GF-D8 (cell line): ENCODE measurements around the gene DCST2.

Experiments used
- DNase-seq: peaks from one replicate; lab custom pipeline; 2025; lab: John Stamatoyannopoulos, UW

The DCST2 gene

GRCh38 chr1:155033524-155033923 lies at the start of gene DCST2, which contains the start of gene DCST1:
Gene DCST2, minus strand, starts transcription at chr1:155033781. Its CDS starts 80 bp downstream, at chr1:155033701.
Gene DCST1, plus strand, starts transcription at chr1:155033824. Its CDS starts 213 bp downstream, at chr1:155034037.
- no peak for DNase-seq

GRCh38 chr1:155083052-155083541 lies 49.5 kb upstream of the DCST2 start:
- DNase-seq = no peak

GRCh38 chr1:155082301-155083051 lies 48.9 kb upstream of the DCST2 start:
- DNase-seq = no peak

- peak; percentile 32 for DNase-seq
These were observed 48.1 kb upstream of the DCST2 start for GRCh38 chr1:155081472-155082300.

GRCh38 chr1:155080312-155081228 lies 47.0 kb upstream of the DCST2 start:
- DNase-seq = no peak

- DNase-seq = no peak
These were observed 46.1 kb upstream of the DCST2 start for GRCh38 chr1:155079487-155080311.

GRCh38 chr1:155079210-155079486 lies 45.6 kb upstream of the DCST2 start:
- DNase-seq = no peak

GRCh38 chr1:155078469-155079209 lies 45.1 kb upstream of the DCST2 start, which contains the start of gene EFNA3:
Gene EFNA3, plus strand, starts transcription at chr1:155078837. Its CDS starts 105 bp downstream, at chr1:155078942.
- no peak for DNase-seq

- DNase-seq = no peak
These were observed 44.3 kb upstream of the DCST2 start for GRCh38 chr1:155077758-155078445.

GRCh38 chr1:155077346-155077745 lies 43.8 kb upstream of the DCST2 start:
- no peak for DNase-seq

- no peak for DNase-seq
These were observed 42.8 kb upstream of the DCST2 start for GRCh38 chr1:155076371-155076770.

GRCh38 chr1:155075535-155075934 lies 42.0 kb upstream of the DCST2 start:
- no peak for DNase-seq

- no peak for DNase-seq
These were observed 40.0 kb upstream of the DCST2 start for GRCh38 chr1:155073377-155074242.

GRCh38 chr1:155072531-155073289 lies 39.1 kb upstream of the DCST2 start:
- DNase-seq = no peak

- no peak for DNase-seq
These were observed 38.1 kb upstream of the DCST2 start for GRCh38 chr1:155071701-155072100.

GRCh38 chr1:155070721-155071569 lies 37.4 kb upstream of the DCST2 start:
- DNase-seq = no peak

GRCh38 chr1:155070158-155070621 lies 36.6 kb upstream of the DCST2 start:
- DNase-seq = no peak
